D721Med (cell line): Measurements from ENCODE around the gene PLEKHG1.

Source experiments
- DNase-seq: peaks from one replicate; pipeline ENCODE4 v3.0.0; 2011; ENCODE audit warnings: low spot score; ENCODE audit not compliant: insufficient read length
- FAIRE-seq: peaks from 2 replicates; lab custom pipeline; 2011; peaks lifted over from hg19 to GRCh38; lab: Jason Lieb, UNC
- CTCF ChIP-seq: IDR thresholded peaks from 2 replicates; pipeline ENCODE4 v1.5.1; 2012; ENCODE audit warnings: mild to moderate bottlenecking, control low read depth; ENCODE audit not compliant: insufficient read depth; ENCODE audit errors: missing control alignments

PLEKHG1 gene

GRCh38 chr6:150589852-150590251 lies 9.8 kb upstream of the PLEKHG1 start:
- FAIRE-seq (no peak), DNase-seq (no peak)
- TF ChIP-seq CTCF = no peak

- DNase-seq (no peak), FAIRE-seq (no peak)
- no peak for TF ChIP-seq CTCF
Measured at GRCh38 chr6:150590446-150590845, 9.2 kb upstream of the PLEKHG1 start.

DNA sequence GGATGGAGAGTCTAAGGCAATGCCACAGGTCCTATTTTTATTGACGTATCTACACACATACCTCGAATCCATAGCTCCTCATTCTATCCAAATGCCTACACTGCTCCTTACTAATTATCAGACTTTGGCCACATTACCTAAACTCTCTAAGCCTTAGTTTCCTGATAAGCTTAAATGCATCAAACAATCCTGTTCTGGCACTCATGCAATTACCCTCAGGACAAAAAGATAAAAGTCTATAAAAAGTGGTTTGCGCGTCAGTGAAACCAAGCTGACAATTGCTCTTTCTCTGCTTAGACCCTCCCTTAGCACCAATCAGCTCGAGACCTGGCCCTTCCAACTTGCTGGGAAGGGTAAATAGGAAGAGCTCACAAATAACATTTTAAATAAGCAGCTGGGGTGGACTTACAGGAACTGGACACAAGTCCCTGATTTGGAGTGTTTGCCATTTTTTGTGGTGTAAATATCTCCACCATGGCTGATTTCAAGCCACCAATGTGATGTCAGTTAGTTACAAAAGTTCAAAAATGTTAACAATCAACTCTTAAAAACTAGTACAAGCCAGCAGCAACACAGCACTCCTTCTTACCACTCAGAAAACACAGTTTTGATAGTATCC lies 7.2 kb upstream of the PLEKHG1 start:
- DNase-seq (no peak), FAIRE-seq (no peak)
- TF ChIP-seq CTCF = no peak

DNA sequence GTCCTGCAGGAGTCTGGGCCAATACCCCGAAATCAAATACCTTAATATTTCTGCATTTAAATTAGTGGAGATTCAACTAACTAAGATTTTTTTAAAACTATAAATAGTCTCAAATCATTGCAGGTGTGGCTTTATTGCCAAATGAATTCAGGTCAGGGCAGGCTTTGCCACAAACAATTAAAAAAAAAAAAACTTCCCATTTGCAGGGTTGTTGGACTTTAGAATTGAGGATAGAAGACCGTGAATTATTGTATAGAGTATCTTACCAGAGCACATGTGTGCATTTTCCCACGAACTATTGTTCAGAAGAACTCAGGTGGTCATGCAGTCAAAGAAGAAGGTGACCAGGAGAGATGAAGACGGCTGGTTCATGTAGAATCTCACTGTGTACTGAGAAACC lies 6.6 kb upstream of the PLEKHG1 start:
- no peak for TF ChIP-seq CTCF
- no peak for DNase-seq
- FAIRE-seq = no peak

- DNase-seq = no peak
- no peak for TF ChIP-seq CTCF
- FAIRE-seq = no peak
Measured at GRCh38 chr6:150596439-150596838, 3.2 kb upstream of the PLEKHG1 start.

DNA sequence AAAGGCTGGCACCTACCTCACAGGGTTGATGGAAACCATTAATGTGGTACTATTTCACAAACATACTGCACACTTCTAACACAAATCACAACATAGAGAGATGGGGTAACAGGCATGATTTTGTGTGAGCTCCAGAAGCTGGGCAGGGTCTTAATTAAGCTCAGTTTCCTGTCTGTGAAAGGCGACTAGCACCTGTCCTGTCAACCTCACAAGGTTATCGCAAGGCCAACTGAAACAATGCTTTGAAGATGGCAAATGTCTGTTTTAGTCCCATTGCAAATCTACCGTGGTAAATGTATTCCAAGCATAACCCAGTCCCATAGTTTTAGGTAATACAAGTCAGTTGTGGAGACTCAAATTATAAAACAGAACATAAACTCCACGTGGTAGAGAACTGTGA lies 1.3 kb upstream of the PLEKHG1 start:
- no peak for FAIRE-seq

More for the DNA sequence above, 1.3 kb upstream of the PLEKHG1 start:
- DNase-seq = no peak
- no peak for TF ChIP-seq CTCF
